K562 (cell line): ENCODE results near the gene TMEM43. TPM values are rescaled to one million over a fixed set of nuclear protein-coding genes. Genes with fewer than 3 reads are reported as not detected.

Experiments used
- ZBTB40 ChIP-seq, 2 experiments: fragments of 450-650 bp in 1 of 2; sonication (generic) in 1 of 2; formaldehyde crosslinking in 1 of 2; IDR thresholded peaks; 2 replicates each; pipeline versions ENCODE4 v1.7.1 to v1.9.0; 2016 to 2022; ENCODE audit warnings: inconsistent platforms in 1 of 2, mild to moderate bottlenecking in 1 of 2, missing genetic modification reagents in 1 of 2
- polyA plus RNA-seq, 8 experiments: library from polyadenylated mRNA; depleted of rRNA in 4 of 8; stranded (reverse) in 5 of 8; unstranded in 3 of 8; fragments of >200 nt; fragmentation: Nextera tagmentation in 2 of 8; fragmentation: Illumina TruSeq in 1 of 8; extraction: Ambion mirVana in 2 of 8; extraction: Trizol in 1 of 8; gene quantifications; 2 replicates each; pipeline versions ENCODE4 v1.2.1 to v1.2.3, GENCODE V29; 2011 to 2014; ENCODE audit warnings: inconsistent platforms in 1 of 8, missing spikeins in 1 of 8
- total RNA-seq, 7 experiments: library from RNA; depleted of rRNA in 6 of 7; stranded (reverse); fragments of >200 nt in 6 of 7; fragmentation: Illumina TruSeq in 2 of 7; extraction: Trizol in 2 of 7; gene quantifications; 2 replicates each; pipeline versions ENCODE4 v1.2.1 to v1.2.3, GENCODE V29; 2011 to 2021; ENCODE audit warnings: low replicate concordance in 1 of 7

TMEM43 gene
- total and polyA plus RNA-seq, 9 of the 15 experiments (the other 6 are each of a cell fraction or from before 2014, with no cell fraction given), result 16.7 to 46.1 (median 35.7) TPM

DNA sequence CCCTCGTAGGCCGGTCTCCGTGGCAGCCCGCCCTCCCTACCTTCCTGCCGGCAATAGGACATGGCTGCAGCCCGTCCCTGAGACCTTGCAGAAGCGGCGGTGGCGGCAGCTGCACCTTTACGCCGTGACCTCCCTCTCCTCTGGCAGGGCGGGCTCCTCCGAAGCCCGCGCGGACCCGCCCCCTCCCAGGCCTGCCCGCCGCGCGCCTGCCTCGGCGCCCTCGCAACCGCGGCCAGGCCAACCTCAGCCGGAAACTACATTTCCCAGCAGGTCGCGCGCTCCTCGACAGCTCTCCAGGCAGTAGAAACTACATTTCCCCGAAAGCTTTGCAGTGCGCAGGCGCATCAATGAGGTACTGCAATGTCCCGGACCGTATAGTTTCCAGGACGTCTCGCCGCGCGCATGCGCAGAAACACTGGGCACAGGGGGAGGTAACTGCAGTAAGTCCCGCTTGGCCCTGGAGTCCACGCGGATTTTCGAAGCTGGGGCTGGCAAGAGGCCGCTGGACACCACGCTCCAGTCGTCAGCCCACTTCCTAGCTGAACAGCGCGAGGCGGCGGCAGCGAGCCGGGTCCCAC, at the start of gene TMEM43, which contains the start of gene CHCHD4 (continued):
- TF ChIP-seq ZBTB40 (IDR thresholded peaks at IDR 0.05) (no peak; the same call in 1 of the 2 replicates), ZBTB40 (CRISPR knock-in tag; IDR thresholded peaks at IDR 0.05) (no peak)
